GM18511 (cell line): ENCODE results near the gene SLC6A20.
"Not testable (repeated sequence)": the region's sequence is repeated elsewhere in the genome, so short reads cannot be mapped to it uniquely, and the experiment has no call there.

Experiments used
- ATAC-seq: cut with Tn5 transposase; IDR thresholded peaks from one replicate; pipeline ENCODE4 v1.9.1; 2021; ENCODE audit warnings: mild to moderate bottlenecking, moderate library complexity; ENCODE audit not compliant: unreplicated experiment

Gene SLC6A20

GRCh38 chr3:45762647-45763302 is 33.6 kb downstream of the SLC6A20 start:
- no peak for ATAC-seq

GRCh38 chr3:45761831-45762230 is 34.5 kb downstream of the SLC6A20 start:
- ATAC-seq = no peak

- ATAC-seq = no peak
Observed at GRCh38 chr3:45760878-45761711, 35.2 kb downstream of the SLC6A20 start.

- no peak for ATAC-seq
Observed at GRCh38 chr3:45759851-45760250, 36.5 kb downstream of the SLC6A20 start.

- no peak for ATAC-seq
Observed at GRCh38 chr3:45758871-45759270, 37.5 kb downstream of the SLC6A20 start.

GRCh38 chr3:45757141-45757540 is 39.2 kb downstream of the SLC6A20 start:
- not testable (repeated sequence) for ATAC-seq

- ATAC-seq = no peak
Observed at GRCh38 chr3:45756055-45756454, 40.3 kb downstream of the SLC6A20 start.

GRCh38 chr3:45754461-45754860 is 41.9 kb downstream of the SLC6A20 start:
- ATAC-seq = no peak

GRCh38 chr3:45753095-45753494 is 43.2 kb downstream of the SLC6A20 start:
- ATAC-seq = no peak

- no peak for ATAC-seq
Observed at GRCh38 chr3:45751537-45752242, 44.6 kb downstream of the SLC6A20 start.

- ATAC-seq = no peak
Observed at GRCh38 chr3:45749880-45750279, 46.5 kb downstream of the SLC6A20 start.

GRCh38 chr3:45749036-45749600 is 47.2 kb downstream of the SLC6A20 start:
- not testable (repeated sequence) for ATAC-seq

GRCh38 chr3:45748068-45748467 is 48.3 kb downstream of the SLC6A20 start:
- no peak for ATAC-seq

GRCh38 chr3:45746777-45747622 is 49.3 kb downstream of the SLC6A20 start:
- no peak for ATAC-seq

GRCh38 chr3:45746165-45746776 is 50.1 kb downstream of the SLC6A20 start:
- ATAC-seq = no peak

GRCh38 chr3:45742461-45743089 is 53.8 kb downstream of the SLC6A20 start:
- no peak for ATAC-seq

- ATAC-seq = no peak
Observed at GRCh38 chr3:45741742-45742460, 54.4 kb downstream of the SLC6A20 start.

- ATAC-seq = no peak
Observed at GRCh38 chr3:45741247-45741646, 55.1 kb downstream of the SLC6A20 start.

- ATAC-seq = no peak
Observed at GRCh38 chr3:45739991-45740390, 56.3 kb downstream of the SLC6A20 start.
